Measurements from ENCODE around the gene AOC3. TPM values are rescaled to one million over a fixed set of nuclear protein-coding genes. Genes with fewer than 3 reads are reported as not detected.
"Not testable (repeated sequence)": the region's sequence is repeated elsewhere in the genome, so short reads cannot be mapped to it uniquely, and the experiment has no call there.

Gene AOC3
- total RNA-seq, 2 donors from 2014 or later: 5.3 to 28.3 TPM

DNA sequence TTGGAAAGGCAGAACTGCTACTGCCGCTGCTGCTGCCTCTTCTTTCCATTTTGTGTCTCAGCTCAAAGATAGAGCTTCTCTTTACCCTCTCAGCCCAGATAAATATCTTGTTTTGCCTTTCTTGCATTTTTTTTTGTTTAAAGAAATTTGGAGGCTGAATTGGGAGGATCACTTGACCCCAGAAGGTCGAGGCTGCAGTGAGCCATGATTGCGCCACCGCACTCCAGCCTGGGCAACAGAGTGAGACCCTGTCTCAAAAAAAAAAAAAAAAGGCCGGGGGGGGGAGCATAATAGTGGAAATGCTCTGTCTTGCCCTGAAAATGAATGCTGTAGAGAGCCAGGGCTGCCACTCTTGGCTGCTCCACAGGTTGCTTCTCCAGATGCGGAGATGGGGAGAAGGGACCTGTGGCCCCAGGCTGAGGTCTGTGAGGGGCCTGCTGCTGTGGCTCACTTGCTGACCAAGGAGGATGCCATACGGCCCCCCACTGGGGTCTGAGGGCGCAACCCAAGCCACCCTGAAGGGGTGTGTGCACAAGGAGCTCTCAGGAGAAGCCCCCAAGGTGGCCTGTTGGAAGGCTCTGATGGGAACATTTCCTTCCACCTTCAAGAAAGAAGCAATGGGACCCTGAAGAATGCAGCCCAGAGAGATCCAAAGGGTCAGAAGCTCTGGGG, 28.1 kb downstream of the AOC3 start:
- intact Hi-C loops (cut with DNase I): no loop called here
- TF ChIP-seq, protein P1, sequence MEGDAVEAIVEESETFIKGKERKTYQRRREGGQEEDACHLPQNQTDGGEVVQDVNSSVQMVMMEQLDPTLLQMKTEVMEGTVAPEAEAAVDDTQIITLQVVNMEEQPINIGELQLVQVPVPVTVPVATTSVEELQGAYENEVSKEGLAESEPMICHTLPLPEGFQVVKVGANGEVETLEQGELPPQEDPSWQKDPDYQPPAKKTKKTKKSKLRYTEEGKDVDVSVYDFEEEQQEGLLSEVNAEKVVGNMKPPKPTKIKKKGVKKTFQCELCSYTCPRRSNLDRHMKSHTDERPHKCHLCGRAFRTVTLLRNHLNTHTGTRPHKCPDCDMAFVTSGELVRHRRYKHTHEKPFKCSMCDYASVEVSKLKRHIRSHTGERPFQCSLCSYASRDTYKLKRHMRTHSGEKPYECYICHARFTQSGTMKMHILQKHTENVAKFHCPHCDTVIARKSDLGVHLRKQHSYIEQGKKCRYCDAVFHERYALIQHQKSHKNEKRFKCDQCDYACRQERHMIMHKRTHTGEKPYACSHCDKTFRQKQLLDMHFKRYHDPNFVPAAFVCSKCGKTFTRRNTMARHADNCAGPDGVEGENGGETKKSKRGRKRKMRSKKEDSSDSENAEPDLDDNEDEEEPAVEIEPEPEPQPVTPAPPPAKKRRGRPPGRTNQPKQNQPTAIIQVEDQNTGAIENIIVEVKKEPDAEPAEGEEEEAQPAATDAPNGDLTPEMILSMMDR (IDR thresholded peaks at IDR 0.05): no peak
- no peak overlapping the region for H3K4me3 ChIP-seq
- no peaks in the 10 kb centered on the region for H3K9me3 ChIP-seq
- no peak overlapping the region for H3K27ac ChIP-seq
- H3K9ac ChIP-seq (ENCODE audit: low read depth in 2 of 2, low read length in 2 of 2): no peak overlapping the region
- no peaks in the 10 kb centered on the region for H3K27me3 ChIP-seq
- no peaks in the 10 kb centered on the region for H3K4me1 ChIP-seq
- no peak for DNase-seq
- no peaks in the 10 kb centered on the region for H3K36me3 ChIP-seq

DNA sequence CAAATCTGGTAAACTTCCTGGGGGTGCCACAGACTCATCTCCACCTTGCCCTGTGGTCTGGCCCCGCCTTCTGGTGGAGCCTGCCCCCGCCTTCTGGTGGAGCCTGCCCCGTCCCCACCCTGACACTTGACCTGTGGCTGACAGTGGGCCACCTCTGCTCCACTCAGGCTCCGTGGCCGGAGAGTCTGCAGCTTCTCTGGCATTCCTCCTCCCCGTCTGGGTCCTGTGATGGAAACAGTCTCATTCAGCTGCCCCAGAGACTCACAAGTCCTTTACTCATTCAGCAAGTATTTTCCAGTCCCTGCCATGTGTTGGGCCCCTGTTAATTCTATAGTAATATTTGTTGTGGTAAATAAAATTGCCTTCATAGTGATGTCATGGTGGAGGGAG, 28.6 kb downstream of the AOC3 start:
- H3K4me3 ChIP-seq: no peak overlapping the region
- intact Hi-C loops (cut with DNase I): no loop called here
- TF ChIP-seq, protein P1 (IDR thresholded peaks at IDR 0.05): no peak
- H3K9ac ChIP-seq (ENCODE audit: low read depth in 2 of 2, low read length in 2 of 2): no peak overlapping the region
- no peaks in the 10 kb centered on the region for H3K9me3 ChIP-seq
- H3K27ac ChIP-seq: no peak overlapping the region
- DNase-seq: no peak
- no peaks in the 10 kb centered on the region for H3K4me1 ChIP-seq
- H3K36me3 ChIP-seq: no peaks in the 10 kb centered on the region
- H3K27me3 ChIP-seq: no peaks in the 10 kb centered on the region

DNA sequence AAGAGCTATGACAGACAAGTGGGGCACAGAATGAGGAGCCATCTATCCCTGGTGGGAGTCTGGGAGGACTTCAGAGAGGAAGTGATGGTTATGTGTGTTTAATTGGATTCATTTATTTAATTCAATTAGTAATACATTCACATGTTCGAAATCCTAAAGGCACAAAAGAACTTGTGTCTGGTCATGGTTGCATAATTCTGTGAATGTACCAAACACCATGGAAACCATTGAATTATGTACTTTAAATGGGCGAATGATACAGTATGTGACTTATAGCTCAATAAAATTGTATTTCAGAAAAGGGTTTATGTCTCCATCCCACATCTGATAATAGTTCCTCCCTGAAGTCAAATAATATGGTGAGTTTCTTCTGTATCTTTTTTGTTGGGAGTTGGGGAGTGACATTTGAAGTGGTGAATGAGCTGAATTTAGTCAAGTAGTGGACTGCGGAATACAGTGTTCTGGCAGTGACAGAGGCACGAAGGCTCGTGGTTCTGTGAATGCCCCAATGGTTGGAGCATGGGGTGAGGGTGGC, 29.8 kb downstream of the AOC3 start:
- Histone ChIP-seq H3K9ac (ENCODE audit: low read depth in 2 of 2, low read length in 2 of 2) (no peak overlapping the region), H3K9me3 (no peaks in the 10 kb centered on the region), H3K4me3 (no peak overlapping the region), H3K4me1 (no peaks in the 10 kb centered on the region), H3K36me3 (no peaks in the 10 kb centered on the region), H3K27me3 (no peaks in the 10 kb centered on the region), H3K27ac (no peak overlapping the region)
- intact Hi-C loops (cut with DNase I): no loop called here
- no peak for DNase-seq
- TF ChIP-seq, protein P1 (IDR thresholded peaks at IDR 0.05): no peak

DNA sequence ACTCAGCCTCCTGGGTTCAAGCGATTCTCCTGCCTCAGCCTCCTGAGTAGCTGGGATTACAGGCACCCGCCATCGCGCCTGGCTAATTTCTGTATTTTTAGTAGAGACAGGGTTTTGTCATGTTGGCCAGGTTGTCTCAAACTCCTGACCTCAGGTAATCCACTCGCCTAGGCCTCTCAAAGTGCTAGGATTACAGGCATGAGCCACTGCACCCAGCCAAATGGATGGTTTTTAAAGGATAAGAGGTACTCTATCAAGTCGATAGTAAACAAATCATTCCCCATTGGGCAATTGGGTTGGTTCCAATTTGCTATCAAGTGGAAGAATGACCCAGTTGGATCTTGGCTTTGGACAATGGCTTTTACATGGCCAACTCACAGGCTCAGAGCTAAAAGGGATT, 30.7 kb downstream of the AOC3 start:
- H3K4me1 ChIP-seq; H3K9ac ChIP-seq (ENCODE audit: low read depth in 2 of 2, low read length in 2 of 2); H3K4me3 ChIP-seq; H3K36me3 ChIP-seq; H3K27me3 ChIP-seq; intact Hi-C loops (cut with DNase I); H3K9me3 ChIP-seq; DNase-seq; H3K27ac ChIP-seq: not testable (repeated sequence)

DNA sequence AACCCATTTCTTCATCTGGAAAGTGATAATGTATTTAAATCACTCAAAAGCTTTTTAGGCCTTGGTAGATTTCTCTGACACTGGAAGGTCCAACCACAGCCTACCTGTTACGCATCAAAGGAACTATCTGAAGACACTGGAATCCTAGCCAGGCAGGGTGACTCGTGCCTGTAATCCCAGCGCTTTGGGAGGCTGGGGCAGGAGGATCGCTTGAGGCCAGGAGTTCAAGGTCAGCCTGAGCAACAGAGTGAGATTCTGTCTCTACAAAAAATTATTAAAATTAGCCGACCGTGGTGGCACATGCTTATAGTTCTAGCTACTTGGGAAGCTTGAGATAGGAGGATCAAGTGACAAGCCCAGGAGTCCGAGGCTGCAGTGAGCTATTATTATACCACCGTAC, 31.2 kb downstream of the AOC3 start:
- intact Hi-C loops (cut with DNase I): no loop called here
- no peaks in the 10 kb centered on the region for H3K27me3 ChIP-seq
- H3K9me3 ChIP-seq: no peaks in the 10 kb centered on the region
- H3K27ac ChIP-seq: no peak overlapping the region
- DNase-seq: no peak
- TF ChIP-seq, protein P1 (IDR thresholded peaks at IDR 0.05): no peak
- no peak overlapping the region for H3K4me3 ChIP-seq
- H3K9ac ChIP-seq (ENCODE audit: low read depth in 2 of 2, low read length in 2 of 2): no peak overlapping the region
- no peaks in the 10 kb centered on the region for H3K4me1 ChIP-seq
- no peaks in the 10 kb centered on the region for H3K36me3 ChIP-seq

DNA sequence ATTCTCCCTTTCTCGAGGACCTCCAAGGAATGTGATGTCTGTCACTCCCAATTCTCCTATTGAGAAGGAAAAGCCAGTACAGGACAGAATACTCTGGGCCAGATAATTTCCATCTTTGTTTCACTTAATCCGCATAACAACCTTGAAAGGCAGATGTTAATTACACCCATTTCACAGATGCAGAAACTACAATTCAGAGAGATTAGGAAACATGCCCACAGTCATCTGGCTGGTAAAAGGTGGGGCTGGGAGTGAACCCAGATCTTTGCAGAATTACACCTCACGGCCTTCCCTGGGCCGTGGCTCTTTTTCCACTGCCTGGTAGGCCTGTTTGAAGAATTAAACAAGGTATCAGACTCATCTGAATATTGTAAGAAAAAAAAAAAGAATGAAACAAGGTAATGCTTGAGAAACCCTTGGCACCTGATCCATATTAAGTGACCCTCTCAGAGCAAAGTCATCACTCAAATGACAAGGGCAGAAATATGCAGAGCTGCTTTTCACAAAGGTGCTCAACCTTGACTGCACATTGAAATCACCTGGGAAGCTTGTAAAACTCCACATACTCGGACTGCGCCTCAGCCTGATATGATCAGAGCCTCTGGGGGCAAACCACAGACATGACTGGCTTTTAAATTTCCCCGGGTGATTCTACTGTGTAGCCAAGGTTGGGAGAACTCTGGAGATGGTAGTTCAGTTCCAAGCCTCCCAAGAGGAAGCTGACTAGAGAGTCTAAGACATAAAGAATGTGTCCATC, 33.0 kb downstream of the AOC3 start:
- intact Hi-C loops (cut with DNase I): no loop called here
- H3K4me3 ChIP-seq: no peak overlapping the region
- no peak overlapping the region for H3K27ac ChIP-seq
- H3K9ac ChIP-seq (ENCODE audit: low read depth in 2 of 2, low read length in 2 of 2): no peak overlapping the region
- no peaks in the 10 kb centered on the region for H3K27me3 ChIP-seq
- H3K36me3 ChIP-seq: no peaks in the 10 kb centered on the region
- no peaks in the 10 kb centered on the region for H3K4me1 ChIP-seq
- H3K9me3 ChIP-seq: no peaks in the 10 kb centered on the region
- TF ChIP-seq, protein P1 (IDR thresholded peaks at IDR 0.05): no peak
- DNase-seq: no peak

DNA sequence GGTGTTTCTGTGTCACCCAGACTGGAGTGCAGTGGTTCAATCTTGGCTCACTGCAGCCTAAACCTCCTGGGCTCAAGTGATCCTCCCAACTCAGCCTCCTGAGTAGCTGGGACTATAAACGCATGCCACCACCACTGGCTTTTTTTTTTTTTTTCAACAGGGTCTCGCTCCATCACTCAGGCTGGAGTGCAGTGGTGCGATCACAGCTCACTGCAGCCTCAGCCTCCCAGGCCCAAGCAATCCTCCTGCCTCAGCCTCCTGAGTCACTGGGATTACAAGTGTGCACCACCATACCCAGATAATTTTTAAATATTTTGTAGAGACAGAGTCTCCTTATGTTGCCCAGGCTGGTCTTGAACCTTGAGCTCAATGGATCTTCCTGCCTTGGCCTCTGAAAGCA, 34.8 kb downstream of the AOC3 start:
- intact Hi-C loops (cut with DNase I): not testable (repeated sequence)

More for the DNA sequence above, 34.8 kb downstream of the AOC3 start:
- not testable (repeated sequence) for DNase-seq; H3K27ac ChIP-seq; H3K4me1 ChIP-seq; H3K9ac ChIP-seq (ENCODE audit: low read depth in 2 of 2, low read length in 2 of 2); H3K27me3 ChIP-seq; H3K9me3 ChIP-seq; H3K4me3 ChIP-seq; H3K36me3 ChIP-seq

Measured in colonic mucosa (tissue), 4 donors.